CD14-positive monocyte (primary cell): Measurements from ENCODE around the gene MBD1. TPM values are rescaled to one million over a fixed set of nuclear protein-coding genes. Genes with fewer than 3 reads are reported as not detected.

Experiments used
- DNase-seq, 3 donors: peaks; one replicate each; pipeline ENCODE4 v3.0.0-alpha.2; 2011 to 2022
- H2AFZ ChIP-seq: 2 replicates; pipeline ENCODE4 v1.6.0; 2012; ENCODE audit warnings: mild to moderate bottlenecking, low read depth, low read length, inconsistent platforms; ENCODE audit not compliant: insufficient read depth, poor library complexity, severe bottlenecking
- H3K27ac ChIP-seq, 2 donors: 1 replicate in 1 of 2; 2 replicates in 1 of 2; pipeline ENCODE4 v1.5.1; 2012 to 2013; ENCODE audit warnings: low read length in 2 of 2, control low read depth in 1 of 2, inconsistent platforms in 1 of 2, low read depth in 1 of 2, mild to moderate bottlenecking in 1 of 2
- H3K27me3 ChIP-seq, 2 donors: one replicate each; pipeline versions ENCODE4 v1.6.0 to v1.6.1; 2011 to 2013; ENCODE audit warnings: low read length in 2 of 2; ENCODE audit not compliant: control insufficient read depth in 2 of 2, insufficient read depth in 2 of 2
- H3K36me3 ChIP-seq, 2 donors: replicated peaks in 1 of 2; 1 replicate in 1 of 2; 2 replicates in 1 of 2; pipeline versions ENCODE4 v1.5.1 to v1.6.1; 2012 to 2013; ENCODE audit warnings: low read length in 2 of 2, control low read depth in 1 of 2, inconsistent platforms in 1 of 2, mild to moderate bottlenecking in 1 of 2; ENCODE audit not compliant: insufficient read depth in 2 of 2, control insufficient read depth in 1 of 2
- H3K4me1 ChIP-seq, 2 donors: 1 replicate in 1 of 2; 2 replicates in 1 of 2; pipeline versions ENCODE4 v1.5.1 to v1.6.1; 2012 to 2013; ENCODE audit warnings: low read length in 2 of 2, control low read depth in 1 of 2, inconsistent platforms in 1 of 2, mild to moderate bottlenecking in 1 of 2, moderate library complexity in 1 of 2; ENCODE audit not compliant: insufficient read depth in 2 of 2, control insufficient read depth in 1 of 2
- H3K4me2 ChIP-seq: replicated peaks from 2 replicates; pipeline ENCODE3; 2012; ENCODE audit warnings: low read length, moderate library complexity, mild to moderate bottlenecking; ENCODE audit not compliant: poor library complexity, severe bottlenecking; ENCODE audit errors: extremely low read depth
- H3K4me3 ChIP-seq, 3 experiments: fragments of 200-600 bp in 1 of 3; sonication (generic) in 1 of 3; replicated peaks in 1 of 3; 1 replicate in 2 of 3; 2 replicates in 1 of 3; pipeline ENCODE4 v1.5.1; 2011 to 2013; ENCODE audit warnings: low read length in 3 of 3, mild to moderate bottlenecking in 3 of 3, control low read depth in 2 of 3, low read depth in 2 of 3, inconsistent platforms in 1 of 3, moderate library complexity in 1 of 3
- H3K79me2 ChIP-seq: 2 replicates; pipeline ENCODE4 v1.6.0; 2012; ENCODE audit warnings: mild to moderate bottlenecking, control low read depth, inconsistent platforms, low read length, moderate library complexity; ENCODE audit not compliant: insufficient read depth
- H3K9ac ChIP-seq: 2 replicates; pipeline ENCODE4 v1.6.0; 2017; ENCODE audit warnings: low read length, mild to moderate bottlenecking; ENCODE audit not compliant: insufficient read depth, poor library complexity, severe bottlenecking
- H3K9me3 ChIP-seq, 2 donors: replicated peaks in 1 of 2; 1 replicate in 1 of 2; 2 replicates in 1 of 2; pipeline versions ENCODE4 v1.5.1 to v1.6.1; 2012 to 2013; ENCODE audit warnings: low read length in 2 of 2, control low read depth in 1 of 2; ENCODE audit not compliant: control insufficient read depth in 1 of 2, insufficient read depth in 1 of 2
- H4K20me1 ChIP-seq: 2 replicates; pipeline ENCODE4 v1.6.0; 2012; ENCODE audit warnings: mild to moderate bottlenecking, low read length, control low read depth, moderate library complexity; ENCODE audit not compliant: insufficient read depth
- H3K27ac Mint-ChIP-seq, 7 donors: one replicate each; pipeline ENCODE4 v1.8.0; 2020; ENCODE audit warnings: mild to moderate bottlenecking in 7 of 7, mixed read lengths in 7 of 7, moderate library complexity in 6 of 7, inconsistent platforms in 2 of 7
- H3K27me3 Mint-ChIP-seq, 3 donors: one replicate each; pipeline ENCODE4 v1.8.0; 2021 to 2022; ENCODE audit warnings: low read depth in 3 of 3, mild to moderate bottlenecking in 3 of 3, mixed read lengths in 3 of 3, moderate library complexity in 3 of 3, inconsistent platforms in 1 of 3
- H3K36me3 Mint-ChIP-seq, 2 donors: one replicate each; pipeline ENCODE4 v1.8.0; 2020; ENCODE audit warnings: mixed read lengths in 2 of 2, inconsistent platforms in 1 of 2, mild to moderate bottlenecking in 1 of 2
- H3K4me1 Mint-ChIP-seq: one replicate; pipeline ENCODE4 v1.8.0; 2020; ENCODE audit warnings: mild to moderate bottlenecking, mixed read lengths
- H3K4me3 Mint-ChIP-seq, 2 donors: one replicate each; pipeline ENCODE4 v1.8.0; 2020; ENCODE audit warnings: mild to moderate bottlenecking in 2 of 2, mixed read lengths in 2 of 2, moderate library complexity in 1 of 2
- H3K9me3 Mint-ChIP-seq, 7 donors: one replicate each; pipeline ENCODE4 v1.8.0; 2020 to 2022; ENCODE audit warnings: mixed read lengths in 7 of 7, mild to moderate bottlenecking in 6 of 7, moderate library complexity in 6 of 7, inconsistent platforms in 2 of 7
- CTCF ChIP-seq: fragments of 200-600 bp; IDR thresholded peaks from one replicate; pipeline ENCODE4 v1.8.0; 2022; ENCODE audit warnings: antibody characterized with exemption, mild to moderate bottlenecking
- WGBS: methylation state at CpG from one replicate; pipeline ENCODE4 v1.1.5; 2013; ENCODE audit warnings: missing lambda C conversion rate; ENCODE audit not compliant: insufficient coverage; 5-methylcytosine and 5-hydroxymethylcytosine counted together
- intact Hi-C, 2 donors: fragments of 100-400 bp; cut with micrococcal nuclease; formaldehyde crosslinking; loops; one replicate each; pipeline versions ENCODE4 v1.15.0 to v1.15.1; 2023
- polyA plus RNA-seq, 3 donors: library from polyadenylated mRNA; depleted of rRNA in 1 of 3; unstranded in 2 of 3; stranded (reverse) in 1 of 3; fragments of 300-500 nt in 2 of 3; fragments of >200 nt in 1 of 3; fragmentation: Illumina TruSeq in 2 of 3; gene quantifications; 1 replicate in 2 of 3; 2 replicates in 1 of 3; pipeline ENCODE4 v1.2.3, GENCODE V29; 2012 to 2021

MBD1 gene
- polyA plus RNA-seq, 3 donors = 13.2 to 88.6 (median 17.4) TPM

GRCh38 chr18:50273203-50274043 lies 7.9 kb downstream of the MBD1 start:
- no peak for DNase-seq
- peak overlapping the region in 4 of 7 donors; percentile 10 to 76 (median 44) for H3K27ac Mint-ChIP-seq
- H3K4me3 Mint-ChIP-seq = no peak overlapping the region
- peaks cover 84 to 94% of the 10 kb centered on the region in 2 donors for H3K36me3 ChIP-seq
- peaks cover 0 to 9% of the 10 kb centered on the region in 2 donors for H3K4me1 ChIP-seq
- H3K9ac ChIP-seq = no peak overlapping the region
- peaks cover 78 to 84% of the 10 kb centered on the region in 2 donors for H3K36me3 Mint-ChIP-seq
- H3K9me3 ChIP-seq = no peaks in the 10 kb centered on the region
- no peaks in the 10 kb centered on the region for H4K20me1 ChIP-seq
- peaks cover 0 to 2% (median 0%) of the 10 kb centered on the region in 7 donors for H3K9me3 Mint-ChIP-seq
- intact Hi-C loops = no loop called here
- H3K27ac ChIP-seq = no peak overlapping the region
- no peak overlapping the region for H2AFZ ChIP-seq
- H3K4me2 ChIP-seq = no peak overlapping the region
- H3K27me3 ChIP-seq = no peaks in the 10 kb centered on the region
- WGBS = 98% methylated on average over 16 of the region's 23 CpGs
- H3K4me3 ChIP-seq = no peak overlapping the region
- H3K27me3 Mint-ChIP-seq = peaks cover 0 to 3% (median 0%) of the 10 kb centered on the region in 3 donors
- peaks cover 5% of the 10 kb centered on the region for H3K4me1 Mint-ChIP-seq
- TF ChIP-seq CTCF = no peak
- H3K79me2 ChIP-seq = peaks cover 8% of the 10 kb centered on the region

GRCh38 chr18:50272568-50272967 lies 8.8 kb downstream of the MBD1 start:
- 96% methylated on average over 4 of the region's 5 CpGs for WGBS
- Histone ChIP-seq H2AFZ (no peak overlapping the region), H3K79me2 (peaks cover 1% of the 10 kb centered on the region), H3K4me1 (peaks cover 6 to 18% of the 10 kb centered on the region in 2 donors), H3K4me2 (no peak overlapping the region), H3K9ac (no peak overlapping the region), H3K4me3 (no peak overlapping the region), H3K36me3 (peaks cover 81 to 86% of the 10 kb centered on the region in 2 donors), H4K20me1 (no peaks in the 10 kb centered on the region), H3K9me3 (no peaks in the 10 kb centered on the region), H3K27ac (no peak overlapping the region), H3K27me3 (no peaks in the 10 kb centered on the region)
- DNase-seq = no peak
- H3K27ac Mint-ChIP-seq = peak overlapping the region in 3 of 7 donors; percentile 6 to 68 (median 12)
- peaks cover 10% of the 10 kb centered on the region for H3K4me1 Mint-ChIP-seq
- peaks cover 0 to 2% (median 0%) of the 10 kb centered on the region in 7 donors for H3K9me3 Mint-ChIP-seq
- no peak for TF ChIP-seq CTCF
- peaks cover 0 to 3% (median 1%) of the 10 kb centered on the region in 3 donors for H3K27me3 Mint-ChIP-seq
- intact Hi-C loops = no loop called here
- no peak overlapping the region for H3K4me3 Mint-ChIP-seq
- H3K36me3 Mint-ChIP-seq = peaks cover 74 to 80% of the 10 kb centered on the region in 2 donors
